GM13976 (cell line): ENCODE data around the gene TCN2.
A peak's percentile ranks its signal among the peaks of the same experiment; 100 is the strongest.

ENCODE experiments used
- DNase-seq: peaks from one replicate; pipeline ENCODE4 v3.0.0; 2012; ENCODE audit warnings: low spot score
- CTCF ChIP-seq: IDR thresholded peaks from 2 replicates; pipeline ENCODE4 v1.5.1; 2012; ENCODE audit warnings: borderline replicate concordance, mild to moderate bottlenecking; ENCODE audit not compliant: insufficient read depth; ENCODE audit errors: extremely low read depth, missing control alignments, control extremely low read depth
- in situ Hi-C: fragments of 300-500 bp; cut with MboI; formaldehyde crosslinking; loops from one replicate; pipeline ENCODE4 v1.12.0; 2022; ENCODE audit warnings: low sequenced_read_pairs, mixed read lengths, inconsistent platforms; ENCODE audit not compliant: unreplicated experiment

The TCN2 gene

GRCh38 chr22:30665266-30665665 is 58.3 kb downstream of the TCN2 start:
- DNase-seq, result no peak
- TF ChIP-seq CTCF, result no peak
- in situ Hi-C loops, result no loop called here

- in situ Hi-C loops, result no loop called here
- no peak for DNase-seq
- TF ChIP-seq CTCF, result no peak
These were observed 58.8 kb downstream of the TCN2 start for GRCh38 chr22:30665786-30666185.

- no peak for TF ChIP-seq CTCF
- DNase-seq, result no peak
- in situ Hi-C loops, result no loop called here
These were observed 60.1 kb downstream of the TCN2 start for GRCh38 chr22:30667107-30667493.

- in situ Hi-C loops, result no loop called here
- TF ChIP-seq CTCF, result peak; percentile 3
- DNase-seq, result peak; percentile 99
These were observed 60.8 kb downstream of the TCN2 start, which contains the start of gene DUSP18 for GRCh38 chr22:30667494-30668385. DUSP18 (minus strand) TSS chr22:30667875; CDS start chr22:30664003, 3,872 bp downstream.

- no peak for TF ChIP-seq CTCF
- DNase-seq, result no peak
- in situ Hi-C loops, result no loop called here
These were observed 61.4 kb downstream of the TCN2 start for GRCh38 chr22:30668386-30668710.

GRCh38 chr22:30671071-30671470 is 64.1 kb downstream of the TCN2 start:
- no peak for TF ChIP-seq CTCF
- no peak for DNase-seq
- in situ Hi-C loops, result no loop called here
